GM21825 (cell line): ENCODE data around the gene TAGAP.

ENCODE experiments used
- ATAC-seq: cut with Tn5 transposase; IDR thresholded peaks from one replicate; pipeline ENCODE4 v1.9.1; 2021; ENCODE audit warnings: mild to moderate bottlenecking, moderate library complexity; ENCODE audit not compliant: unreplicated experiment

Gene TAGAP

GRCh38 chr6:159074120-159074684 is 29.4 kb upstream of the TAGAP start:
- no peak for ATAC-seq

DNA sequence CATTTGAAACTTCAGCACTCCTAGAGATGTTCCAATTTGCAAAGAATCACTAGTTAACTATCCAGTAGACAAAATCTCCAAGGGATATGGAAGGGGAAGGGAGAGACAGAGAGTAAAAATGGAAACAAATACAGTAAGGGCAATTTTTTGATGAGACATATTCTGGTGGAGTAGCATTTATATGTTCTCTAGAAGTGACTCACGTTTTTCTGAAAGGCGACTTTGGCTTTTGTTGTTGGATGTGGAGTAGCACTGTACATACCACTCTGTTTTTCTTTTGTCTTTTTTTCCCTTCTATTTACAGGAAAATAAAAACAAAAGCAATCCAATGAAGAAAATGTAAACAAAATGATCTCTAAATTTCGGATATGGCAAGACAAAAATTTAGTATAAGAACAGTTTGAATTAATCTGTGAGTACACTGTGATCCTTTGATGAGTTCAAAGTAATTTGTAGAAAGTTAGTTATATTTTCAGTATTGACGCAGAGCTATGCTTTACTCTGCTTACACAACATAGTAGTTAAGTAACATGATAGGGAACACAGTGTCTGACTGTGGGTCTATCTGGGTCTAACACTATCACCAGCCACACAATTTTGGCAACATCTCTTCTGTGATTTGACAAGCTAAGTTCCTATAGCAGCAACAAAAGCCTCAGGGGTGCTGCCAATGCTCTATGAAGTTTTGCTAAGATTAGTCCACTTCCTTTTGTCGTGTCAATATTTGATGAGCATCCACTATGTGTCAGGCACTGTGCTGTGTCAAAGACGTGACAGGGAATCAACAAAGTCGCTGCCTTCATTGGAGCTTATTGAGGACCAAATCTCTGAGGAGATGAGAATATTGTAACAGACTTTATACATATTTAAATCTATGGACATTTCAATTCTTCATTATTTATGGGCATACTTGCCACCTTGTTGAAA is 27.3 kb upstream of the TAGAP start:
- ATAC-seq: no peak

GRCh38 chr6:159068904-159069578 is 24.2 kb upstream of the TAGAP start:
- no peak for ATAC-seq

- no peak for ATAC-seq
Measured at GRCh38 chr6:159067334-159067733, 22.5 kb upstream of the TAGAP start.

GRCh38 chr6:159066483-159066882 is 21.7 kb upstream of the TAGAP start:
- ATAC-seq: no peak

DNA sequence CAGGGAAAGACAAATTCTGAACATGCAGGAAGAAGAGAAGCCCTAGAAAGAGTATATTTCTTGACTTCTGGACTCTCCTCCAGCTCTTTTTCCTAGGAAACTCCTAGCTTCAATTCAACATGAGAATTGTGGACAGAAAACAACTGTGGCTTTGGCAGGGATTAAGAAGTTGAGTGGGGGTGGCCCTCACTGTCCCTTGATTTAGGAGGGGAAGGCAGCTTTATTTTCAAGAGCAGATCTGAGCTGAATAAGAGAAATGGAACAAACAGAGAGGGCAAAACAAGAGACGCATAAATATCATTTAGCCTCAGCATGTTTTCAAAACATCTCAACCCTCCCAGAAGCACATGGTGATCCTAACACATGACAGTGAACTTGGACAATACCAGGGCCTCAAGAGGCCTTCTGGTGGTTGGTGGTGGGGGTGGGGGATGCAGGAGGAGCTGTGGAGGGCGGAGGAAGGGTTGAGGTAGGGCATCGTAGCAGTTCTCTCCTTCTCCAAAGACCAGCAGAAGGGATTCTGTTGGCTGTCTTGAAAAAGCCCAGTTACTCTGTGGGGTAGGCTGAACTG is 21.1 kb upstream of the TAGAP start:
- ATAC-seq: no peak

DNA sequence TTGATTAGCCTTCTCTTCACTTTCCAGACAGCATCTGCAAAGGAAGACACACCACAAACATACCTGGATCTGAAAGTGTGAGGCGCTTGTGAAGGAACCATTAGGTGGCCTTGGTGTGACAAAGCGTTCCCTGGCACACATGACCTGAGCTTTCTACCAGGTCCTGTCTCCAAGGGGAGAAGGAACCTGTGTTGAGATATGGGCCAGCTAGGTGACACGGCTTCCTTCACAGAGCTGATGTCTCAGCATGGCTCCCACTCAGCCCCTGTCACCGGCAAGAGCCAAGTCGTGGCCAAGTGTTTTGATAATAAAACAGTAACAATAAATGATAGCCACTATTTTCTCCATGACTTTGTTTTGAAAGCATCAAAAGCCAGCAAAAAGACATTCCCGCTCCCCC is 20.3 kb upstream of the TAGAP start:
- ATAC-seq: no peak

GRCh38 chr6:159064477-159064876 is 19.7 kb upstream of the TAGAP start:
- no peak for ATAC-seq

GRCh38 chr6:159063549-159063948 is 18.8 kb upstream of the TAGAP start:
- ATAC-seq: no peak

DNA sequence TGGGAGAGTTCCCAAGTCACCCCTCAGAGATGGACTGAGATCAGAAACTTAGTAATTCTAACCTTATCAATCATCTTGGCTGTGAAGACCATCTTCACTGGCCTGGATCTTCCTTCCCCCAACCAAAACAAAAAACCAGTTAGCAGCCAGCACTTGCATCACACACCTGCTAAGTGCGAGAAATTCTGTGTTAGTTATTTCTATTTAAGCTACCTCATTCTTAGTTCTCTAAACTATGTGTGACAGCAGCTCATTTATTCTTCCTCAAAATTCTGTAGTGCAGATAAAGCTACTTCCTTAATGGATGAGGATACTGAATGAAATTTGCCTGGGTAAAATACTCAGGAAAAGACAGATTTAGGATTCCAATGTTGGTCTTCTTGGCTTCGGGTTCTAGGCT is 18.2 kb upstream of the TAGAP start:
- ATAC-seq: no peak

DNA sequence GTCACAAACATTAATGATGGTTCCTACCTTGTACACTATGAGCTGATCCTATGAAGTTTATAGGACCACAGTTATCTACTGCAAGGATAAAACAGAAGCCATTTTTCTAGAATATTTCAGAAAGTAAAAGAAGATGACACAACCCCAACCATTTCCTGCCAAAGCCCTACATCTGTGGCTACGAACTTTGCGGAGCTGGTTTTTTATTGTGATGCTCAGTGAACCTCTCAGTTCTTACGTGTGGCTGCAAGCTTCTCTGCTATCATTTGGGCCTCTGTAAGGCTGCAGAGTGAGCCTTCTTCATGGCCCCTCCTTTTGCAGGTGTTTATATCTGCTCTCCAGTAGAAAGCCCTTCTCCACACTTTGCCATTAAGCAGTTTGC is 17.8 kb upstream of the TAGAP start:
- ATAC-seq: no peak

GRCh38 chr6:159061805-159062563 is 17.2 kb upstream of the TAGAP start:
- ATAC-seq: no peak

DNA sequence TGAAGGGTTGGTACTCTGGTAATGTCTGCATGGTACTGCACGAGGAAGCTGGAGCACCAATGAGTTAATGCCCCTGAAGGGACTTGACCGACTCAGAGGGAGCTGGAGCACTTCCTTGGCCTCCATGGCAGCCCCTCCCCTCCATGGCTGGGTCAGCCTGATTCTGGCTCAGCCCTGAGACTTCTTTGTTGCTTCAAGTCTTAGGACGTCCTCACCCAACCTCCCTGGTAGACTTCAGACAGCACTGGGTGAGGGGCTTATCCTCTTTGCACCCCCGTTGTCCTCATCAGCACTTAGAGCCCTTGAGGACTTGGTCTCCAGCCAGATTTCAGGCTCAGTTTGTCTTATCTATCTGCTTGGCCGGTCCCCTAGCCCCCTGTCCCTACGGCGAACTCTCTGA is 16.4 kb upstream of the TAGAP start:
- ATAC-seq: no peak

- no peak for ATAC-seq
Measured at GRCh38 chr6:159059885-159060506, 15.2 kb upstream of the TAGAP start.

DNA sequence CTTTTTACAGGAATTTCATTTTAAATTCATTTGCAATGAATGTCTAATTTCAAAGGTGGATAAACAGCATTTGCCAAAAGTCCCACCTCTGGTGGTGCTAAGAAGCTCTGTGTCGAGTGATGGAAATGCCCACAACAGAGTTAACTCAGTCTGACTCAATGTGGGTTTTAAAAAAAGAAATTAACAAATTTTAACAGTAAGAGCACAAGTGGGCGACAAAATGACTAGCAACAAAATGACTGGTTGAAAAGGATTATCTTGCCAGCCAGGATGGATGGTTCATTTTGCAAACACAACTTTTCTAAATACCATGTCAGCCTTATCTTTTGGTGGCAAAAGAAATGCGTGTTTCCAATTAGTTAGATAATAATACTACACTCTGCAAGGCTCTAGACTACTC is 14.3 kb upstream of the TAGAP start:
- ATAC-seq: no peak

DNA sequence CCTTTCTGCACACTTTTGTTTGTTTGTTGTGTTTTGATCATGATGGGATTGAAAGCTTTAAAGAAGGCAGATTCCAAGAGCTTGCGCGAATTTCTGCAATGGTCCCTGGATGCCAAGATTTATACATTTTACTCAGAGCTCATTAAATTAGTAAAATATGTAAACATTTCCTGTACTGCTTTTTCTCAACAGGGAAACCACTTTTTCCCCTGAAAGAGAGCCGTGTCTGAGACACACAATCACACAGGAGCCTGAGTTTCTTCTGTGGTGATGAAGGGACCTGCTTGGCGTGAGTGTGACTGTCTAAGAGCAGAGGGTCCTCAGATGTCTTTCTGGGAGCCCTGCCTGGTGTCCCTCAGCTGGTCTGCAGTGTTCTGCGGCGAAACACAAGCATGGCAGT is 12.1 kb upstream of the TAGAP start:
- no peak for ATAC-seq

GRCh38 chr6:159056432-159056831 is 11.6 kb upstream of the TAGAP start:
- no peak for ATAC-seq

- ATAC-seq: no peak
Measured at GRCh38 chr6:159056003-159056402, 11.2 kb upstream of the TAGAP start.

DNA sequence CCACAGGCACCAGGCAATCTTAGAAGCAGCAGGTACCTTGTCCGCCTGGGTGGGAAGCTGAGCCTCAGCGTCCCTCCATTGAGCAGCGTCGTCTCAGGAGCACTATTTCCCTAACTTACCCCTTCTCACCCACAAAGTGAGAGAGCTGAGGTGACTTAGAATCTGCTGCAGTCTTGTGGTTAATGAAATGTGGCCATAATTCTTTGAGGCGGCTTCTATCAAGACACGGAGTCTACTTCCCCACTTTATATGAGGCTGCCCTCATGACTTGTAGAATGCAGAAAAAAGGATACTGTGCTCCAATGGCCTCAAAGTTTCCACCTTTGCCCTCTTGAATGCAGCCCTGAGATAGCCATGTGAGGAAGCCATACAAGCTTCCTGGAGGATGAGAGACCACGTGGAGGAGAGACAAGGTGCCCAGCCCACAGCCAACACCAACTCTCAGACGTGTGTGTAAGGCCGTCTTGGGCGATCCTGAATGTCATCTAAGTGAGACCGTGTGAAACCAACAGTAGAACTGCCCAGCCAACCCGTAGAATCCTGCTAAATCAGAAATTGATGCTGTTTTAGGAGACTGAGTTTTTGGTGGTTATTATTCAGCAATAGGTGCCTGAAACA is 9.1 kb upstream of the TAGAP start:
- ATAC-seq: no peak

GRCh38 chr6:159052720-159053119 is 7.9 kb upstream of the TAGAP start:
- no peak for ATAC-seq
